Testis (tissue), 3 donors: Measurements from ENCODE around the gene PRPF6. TPM values are rescaled to one million over a fixed set of nuclear protein-coding genes. Genes with fewer than 3 reads are reported as not detected.

ENCODE experiments used
- DNase-seq: peaks from one replicate; pipeline ENCODE4 v3.0.0-alpha.2; 2019
- H3K27ac ChIP-seq, 2 donors: fragments of 200-600 bp; sonication (generic); one replicate each; pipeline ENCODE4 v1.5.1; 2019
- H3K27me3 ChIP-seq: fragments of 200-600 bp; sonication (generic); one replicate; pipeline ENCODE4 v1.5.1; 2019
- H3K36me3 ChIP-seq: fragments of 200-600 bp; sonication (generic); one replicate; pipeline ENCODE4 v1.5.1; 2017; ENCODE audit warnings: low read depth; ENCODE audit errors: missing control alignments
- H3K4me1 ChIP-seq: fragments of 200-600 bp; sonication (generic); one replicate; pipeline ENCODE4 v1.5.1; 2019
- H3K4me3 ChIP-seq, 2 donors: fragments of 200-600 bp; sonication (generic); one replicate each; pipeline ENCODE4 v1.5.1; 2017 to 2019
- H3K9me3 ChIP-seq: fragments of 200-600 bp; sonication (generic); one replicate; pipeline ENCODE4 v1.5.1; 2017
- CTCF ChIP-seq, 3 experiments: fragments of 450-650 bp in 2 of 3; fragments of 200-600 bp in 1 of 3; sonication (generic) in 1 of 3; IDR thresholded peaks; one replicate each; pipeline ENCODE4 v1.5.1; 2016 to 2019; ENCODE audit warnings: antibody characterized with exemption in 3 of 3, mild to moderate bottlenecking in 2 of 3, moderate library complexity in 1 of 3
- POLR2A ChIP-seq: fragments of 450-650 bp; IDR thresholded peaks from one replicate; pipeline ENCODE4 v1.6.1; 2017; ENCODE audit warnings: antibody characterized with exemption, mild to moderate bottlenecking, moderate library complexity
- WGBS, 2 donors: methylation state at CpG; one replicate each; pipeline ENCODE4 v1.1.5; 2018; 5-methylcytosine and 5-hydroxymethylcytosine counted together
- intact Hi-C: fragments of 100-400 bp; cut with DNase I; formaldehyde crosslinking; loops from one replicate; pipeline ENCODE4 v1.15.1; 2023; ENCODE audit warnings: low total_unique reads
- polyA plus RNA-seq: library from polyadenylated mRNA; stranded (reverse); fragments of 350-450 nt; fragmentation: Illumina TruSeq; extraction: RNeasy Lipid Tissue Mini Kit (QIAGEN cat#74804); gene quantifications from one replicate; pipeline ENCODE4 v1.2.3, GENCODE V29; 2014; ENCODE audit warnings: low read depth, low replicate concordance; ENCODE audit not compliant: insufficient read depth
- total RNA-seq, 2 donors: library from RNA; depleted of rRNA; stranded (reverse); fragments of >200 nt; gene quantifications; one replicate each; pipeline ENCODE4 v1.2.3, GENCODE V29; 2016

Gene PRPF6
- total and polyA plus RNA-seq, 3 donors from 2014 or later = 106 to 114 (median 107) TPM

- H3K4me3 ChIP-seq = no peak overlapping the region
- H3K4me1 ChIP-seq = peaks cover 7% of the 10 kb centered on the region
- no peak for DNase-seq
- H3K9me3 ChIP-seq = no peaks in the 10 kb centered on the region
- intact Hi-C loops = no loop called here
- no peak overlapping the region for H3K27ac ChIP-seq
- no peaks in the 10 kb centered on the region for H3K27me3 ChIP-seq
- H3K36me3 ChIP-seq = peaks cover 4% of the 10 kb centered on the region
- WGBS, 2 donors = 92 to 94% methylated on average over 17 to 38 of the region's 38 CpGs
- TF ChIP-seq POLR2A = no peak
- no peak for TF ChIP-seq CTCF (IDR thresholded peaks at IDR 0.05)
Measured at GRCh38 chr20:64029293-64030117, 48.6 kb downstream of the PRPF6 start.

- Histone ChIP-seq H3K27ac (no peak overlapping the region), H3K4me1 (peaks cover 7% of the 10 kb centered on the region), H3K27me3 (no peaks in the 10 kb centered on the region), H3K4me3 (no peak overlapping the region), H3K9me3 (no peaks in the 10 kb centered on the region), H3K36me3 (peaks cover 4% of the 10 kb centered on the region)
- no peak for TF ChIP-seq CTCF (IDR thresholded peaks at IDR 0.05)
- no peak for TF ChIP-seq POLR2A
- intact Hi-C loops = no loop called here
- no peak for DNase-seq
- 86 to 91% methylated on average over 16 to 20 of the region's 20 CpGs for WGBS, 2 donors
Measured at GRCh38 chr20:64030371-64031134, 49.6 kb downstream of the PRPF6 start.

DNA sequence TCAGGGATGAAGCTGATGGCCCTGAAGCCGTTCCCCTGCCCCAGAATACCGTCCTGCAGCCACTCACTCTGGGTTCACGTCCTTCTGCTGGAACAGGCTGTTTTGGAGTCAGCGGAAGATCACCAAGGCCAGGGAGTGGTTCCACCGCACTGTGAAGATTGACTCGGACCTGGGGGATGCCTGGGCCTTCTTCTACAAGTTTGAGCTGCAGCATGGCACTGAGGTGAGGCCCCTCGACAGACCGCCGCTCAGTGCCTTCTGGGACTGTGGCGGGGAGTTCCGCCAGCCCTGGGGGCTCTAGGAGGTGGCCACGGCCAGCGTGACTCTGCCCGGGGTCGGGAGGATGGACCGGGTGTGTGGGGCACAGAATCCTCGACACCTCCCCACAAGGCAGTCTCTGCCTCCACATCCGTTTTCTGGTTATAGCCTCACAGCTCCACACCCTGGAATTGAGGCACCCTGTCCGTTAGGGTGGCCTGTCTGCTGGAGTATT lies 50.9 kb downstream of the PRPF6 start:
- WGBS, 2 donors = 91% methylated on average over 12 to 19 of the region's 19 CpGs
- intact Hi-C loops = no loop called here
- Histone ChIP-seq H3K36me3 (peaks cover 3% of the 10 kb centered on the region), H3K4me1 (peaks cover 7% of the 10 kb centered on the region), H3K4me3 (no peak overlapping the region), H3K9me3 (no peaks in the 10 kb centered on the region), H3K27me3 (no peaks in the 10 kb centered on the region), H3K27ac (no peak overlapping the region)
- no peak for TF ChIP-seq POLR2A
- no peak for TF ChIP-seq CTCF (IDR thresholded peaks at IDR 0.05)
- no peak for DNase-seq

- no peak overlapping the region for H3K27ac ChIP-seq
- no peak for DNase-seq
- H3K4me1 ChIP-seq = peaks cover 7% of the 10 kb centered on the region
- H3K27me3 ChIP-seq = no peaks in the 10 kb centered on the region
- TF ChIP-seq POLR2A = no peak
- no peaks in the 10 kb centered on the region for H3K36me3 ChIP-seq
- 91 to 96% methylated on average over 19 to 31 of the region's 31 CpGs for WGBS, 2 donors
- H3K9me3 ChIP-seq = no peaks in the 10 kb centered on the region
- intact Hi-C loops = no loop called here
- H3K4me3 ChIP-seq = no peak overlapping the region
Measured at GRCh38 chr20:64032706-64033624, 52.0 kb downstream of the PRPF6 start.
